K562 (cell line): ENCODE data around the gene C11orf91. TPM values are rescaled to one million over a fixed set of nuclear protein-coding genes. Genes with fewer than 3 reads are reported as not detected.

ENCODE experiments used
- ATAC-seq: fragments of 200-7000 bp; cut with Tn5 transposase; 3 replicates; pipeline ENCODE4 v1.9.1; 2020; ENCODE audit warnings: moderate library complexity
- BruUV-seq: library from RNA; stranded (reverse); fragments of 400-500 nt; replicated peaks from 2 replicates; lab custom pipeline; 2021; lab: Mats Ljungman, UMichigan
- CTCF ChIA-PET: fragments of 300-600 bp; formaldehyde crosslinking; extraction: SDS; loops from one replicate; lab custom pipeline; 2021; ENCODE audit warnings: low intra/inter-chr PET ratio; lab: Yijun Ruan, JAX
- POLR2A ChIA-PET: fragments of 300-600, 350-650 bp; sonication (Branson Sonifier 250); formaldehyde crosslinking; extraction: SDS; loops from one replicate; lab custom pipeline; 2021; ENCODE audit warnings: antibody characterized with exemption, inconsistent platforms; lab: Yijun Ruan, JAX
- DNase-seq, 4 experiments: peaks; one replicate each; pipeline versions ENCODE4 v3.0.0 to v3.0.0-alpha.2; 2011 to 2018; ENCODE audit warnings: low spot score in 3 of 4, mixed read lengths in 3 of 4; ENCODE audit errors: extremely low read depth in 1 of 4
- FAIRE-seq: peaks from 2 replicates; lab custom pipeline; 2011; peaks lifted over from hg19 to GRCh38; lab: Jason Lieb, UNC
- H2AFZ ChIP-seq: 2 replicates; pipeline ENCODE4 v1.6.0; 2011; ENCODE audit warnings: low read depth, low read length, control low read depth, inconsistent platforms
- H3K27ac ChIP-seq: fragments of 200-600 bp; 3 replicates; pipeline ENCODE4 v1.8.0; 2011; ENCODE audit warnings: low read depth, mild to moderate bottlenecking, control low read depth, inconsistent platforms, low read length, moderate library complexity, mixed read lengths; ENCODE audit errors: extremely low read depth
- H3K27me3 ChIP-seq, 2 experiments: fragments of 300-600 bp in 1 of 2; 2 replicates in 1 of 2; 3 replicates in 1 of 2; pipeline versions ENCODE4 v1.6.0 to v1.8.0; 2011; ENCODE audit warnings: inconsistent platforms in 2 of 2, low read length in 2 of 2, mild to moderate bottlenecking in 1 of 2, mixed read lengths in 1 of 2, moderate library complexity in 1 of 2; ENCODE audit not compliant: control insufficient read depth in 2 of 2, insufficient read depth in 2 of 2
- H3K36me3 ChIP-seq: fragments of 300-600 bp; 3 replicates; pipeline ENCODE4 v1.8.0; 2011; ENCODE audit warnings: mild to moderate bottlenecking, low read length, inconsistent platforms; ENCODE audit not compliant: control insufficient read depth, insufficient read depth
- H3K4me1 ChIP-seq, 2 experiments: fragments of 200-600 bp in 1 of 2; replicated peaks in 1 of 2; 2 replicates in 1 of 2; 3 replicates in 1 of 2; pipeline versions ENCODE4 v1.5.1 to v1.8.0; 2011; ENCODE audit warnings: inconsistent platforms in 2 of 2, low read length in 2 of 2, mild to moderate bottlenecking in 1 of 2, mixed read lengths in 1 of 2, moderate library complexity in 1 of 2; ENCODE audit not compliant: control insufficient read depth in 2 of 2, insufficient read depth in 2 of 2
- H3K4me2 ChIP-seq: 2 replicates; pipeline ENCODE4 v1.6.1; 2011; ENCODE audit warnings: low read length, control low read depth, inconsistent platforms, mixed read lengths; ENCODE audit not compliant: insufficient read depth
- H3K4me3 ChIP-seq: fragments of 200-600 bp; sonication (generic), shearing (Covaris generic); 2 replicates; pipeline ENCODE4 v1.5.1; 2016; ENCODE audit warnings: control low read depth, inconsistent platforms
- H3K79me2 ChIP-seq: fragments of 200-600 bp; 3 replicates; pipeline ENCODE4 v1.8.0; 2011; ENCODE audit warnings: low read length, inconsistent platforms; ENCODE audit not compliant: control insufficient read depth, insufficient read depth
- H3K9ac ChIP-seq, 2 experiments: 2 replicates each; pipeline versions ENCODE4 v1.6.0 to v1.6.1; 2011; ENCODE audit warnings: low read depth in 2 of 2, low read length in 2 of 2, control low read depth in 1 of 2, inconsistent platforms in 1 of 2, mild to moderate bottlenecking in 1 of 2, mixed read lengths in 1 of 2; ENCODE audit not compliant: insufficient read depth in 1 of 2
- H3K9me1 ChIP-seq: one replicate; pipeline ENCODE4 v1.6.0; 2011; ENCODE audit warnings: inconsistent platforms, mild to moderate bottlenecking, low read length, moderate library complexity; ENCODE audit not compliant: control insufficient read depth, insufficient read depth
- H3K9me3 ChIP-seq: replicated peaks from 2 replicates; pipeline ENCODE4 v1.5.1; 2011; ENCODE audit warnings: low read depth, low read length, inconsistent platforms; ENCODE audit not compliant: control insufficient read depth, insufficient read depth
- H4K20me1 ChIP-seq: replicated peaks from 2 replicates; pipeline ENCODE4 v1.6.1; 2011; ENCODE audit warnings: low read length, inconsistent platforms, mixed read lengths; ENCODE audit not compliant: control insufficient read depth, insufficient read depth
- PHF8 ChIP-seq: fragments of 200-600 bp; sonication (generic); IDR thresholded peaks from 2 replicates; pipeline ENCODE4 v1.6.1; 2012; ENCODE audit warnings: mixed run types, mild to moderate bottlenecking, inconsistent platforms, low read length, moderate library complexity, borderline replicate concordance
- PTTG1 ChIP-seq: fragments of 450-650 bp; IDR thresholded peaks from 2 replicates; pipeline ENCODE4 v1.6.1; 2016; ENCODE audit warnings: low read depth, mild to moderate bottlenecking, missing genetic modification characterization, missing compliant biosample characterization
- ZBTB33 ChIP-seq: sonication (generic); formaldehyde crosslinking; IDR thresholded peaks from 2 replicates; pipeline ENCODE4 v1.8.1; 2023; ENCODE audit warnings: mild to moderate bottlenecking, missing genetic modification reagents
- ZNF445 ChIP-seq: fragments of 250-450 bp; sonication (Bioruptor Pico); IDR thresholded peaks from 2 replicates; pipeline ENCODE4 v1.4.0; 2020; ENCODE audit warnings: low read depth, mild to moderate bottlenecking, moderate library complexity
- ZZZ3 ChIP-seq: fragments of 450-650 bp; IDR thresholded peaks from 2 replicates; pipeline ENCODE4 v1.6.1; 2016; ENCODE audit warnings: antibody characterized with exemption, mild to moderate bottlenecking, moderate library complexity
- WGBS: fragments of 100-300 bp; shearing (Covaris generic); methylation state at CpG from one replicate; pipeline ENCODE4 v1.1.6; 2016; ENCODE audit warnings: low coverage, mixed read lengths; ENCODE audit not compliant: insufficient coverage; ENCODE audit errors: missing lambda C conversion rate; 5-methylcytosine and 5-hydroxymethylcytosine counted together
- in situ Hi-C: fragments of 300-500 bp; cut with MboI; formaldehyde crosslinking; loops from 4 replicates; pipeline ENCODE4 v1.15.0; 2018; ENCODE audit warnings: inconsistent platforms, mixed read lengths
- intact Hi-C: fragments of 100-400 bp; cut with micrococcal nuclease; formaldehyde crosslinking; loops from 2 replicates; pipeline ENCODE4 v1.14.2; 2022
- polyA plus RNA-seq, 8 experiments: library from polyadenylated mRNA; depleted of rRNA in 4 of 8; stranded (reverse) in 5 of 8; unstranded in 3 of 8; fragments of >200 nt; fragmentation: Nextera tagmentation in 2 of 8; fragmentation: Illumina TruSeq in 1 of 8; extraction: Ambion mirVana in 2 of 8; extraction: Trizol in 1 of 8; gene quantifications; 2 replicates each; pipeline versions ENCODE4 v1.2.1 to v1.2.3, GENCODE V29; 2011 to 2014; ENCODE audit warnings: inconsistent platforms in 1 of 8, missing spikeins in 1 of 8
- total RNA-seq, 7 experiments: library from RNA; depleted of rRNA in 6 of 7; stranded (reverse); fragments of >200 nt in 6 of 7; fragmentation: Illumina TruSeq in 2 of 7; extraction: Trizol in 2 of 7; gene quantifications; 2 replicates each; pipeline versions ENCODE4 v1.2.1 to v1.2.3, GENCODE V29; 2011 to 2021; ENCODE audit warnings: low replicate concordance in 1 of 7

The C11orf91 gene
- total and polyA plus RNA-seq, 9 of the 15 experiments (the other 6 are each of a cell fraction or from before 2014, with no cell fraction given) = not detected

- 2% methylated on average over 3 of the region's 3 CpGs for WGBS
- Histone ChIP-seq H3K27ac (no peak overlapping the region), H4K20me1 (no peaks in the 10 kb centered on the region), H3K9ac (no peak overlapping the region), H3K79me2 (no peaks in the 10 kb centered on the region), H2AFZ (no peak overlapping the region), H3K9me3 (no peaks in the 10 kb centered on the region), H3K4me2 (no peak overlapping the region), H3K4me3 (no peak overlapping the region), H3K4me1 (no peaks in the 10 kb centered on the region; a peak in 1 of 5 replicates), H3K36me3 (no peaks in the 10 kb centered on the region), H3K9me1 (no peaks in the 10 kb centered on the region), H3K27me3 (peaks cover 25 to 48% of the 10 kb centered on the region in 2 experiments; a peak in 4 of 5 replicates)
- in situ Hi-C loops (no loop called here), intact Hi-C loops (no loop called here)
- DNase-seq (no peak), FAIRE-seq (no peak), ATAC-seq (no peak)
- no TSS peak for BruUV-seq
- ChIA-PET POLR2A (interaction anchor here (0.7 kb wide), 1 partner anchor 18 kb away, joined by 3 read pairs; no protein-coding TSS in a partner anchor), CTCF (no interaction called here)
- TF ChIP-seq PTTG1 (no peak), ZNF445 (no peak), ZBTB33 (CRISPR knock-in tag) (no peak), PHF8 (no peak), ZZZ3 (no peak)
Measured at GRCh38 chr11:33657757-33658156, 42.9 kb downstream of the C11orf91 start.
